Stimulated activated CD4-positive, alpha-beta T cell treated with anti-CD3 and anti-CD28 coated beads, Interleukin-1b, Interleukin-23, amount 100 ng/mL, for 48 hours (primary cell): Measurements from ENCODE around the gene ASB1.
"Not testable (repeated sequence)": the region's sequence is repeated elsewhere in the genome, so short reads cannot be mapped to it uniquely, and the experiment has no call there.

Experiments used
- DNase-seq: peaks from one replicate; pipeline ENCODE4 v3.0.0-alpha.2; 2020

ASB1 gene

GRCh38 chr2:238424313-238424700 lies 2.4 kb upstream of the ASB1 start:
- DNase-seq, result no peak

GRCh38 chr2:238425505-238425978 lies 1.2 kb upstream of the ASB1 start:
- no peak for DNase-seq

- peak; percentile 21 for DNase-seq
Observed at GRCh38 chr2:238425979-238426567, 654 bp upstream of the ASB1 start.

GRCh38 chr2:238427435-238428162 lies 872 bp downstream of the ASB1 start:
- DNase-seq, result no peak

GRCh38 chr2:238428866-238429265 lies 2.1 kb downstream of the ASB1 start:
- DNase-seq, result no peak

- DNase-seq, result no peak
Observed at GRCh38 chr2:238430781-238431180, 4.1 kb downstream of the ASB1 start.

- no peak for DNase-seq
Observed at GRCh38 chr2:238431456-238431855, 4.7 kb downstream of the ASB1 start.

- no peak for DNase-seq
Observed at GRCh38 chr2:238433300-238433915, 6.7 kb downstream of the ASB1 start.

GRCh38 chr2:238433941-238434845 lies 7.5 kb downstream of the ASB1 start:
- no peak for DNase-seq

- no peak for DNase-seq
Observed at GRCh38 chr2:238434846-238435751, 8.4 kb downstream of the ASB1 start.

GRCh38 chr2:238435752-238436096 lies 9.0 kb downstream of the ASB1 start:
- DNase-seq, result no peak

- DNase-seq, result peak; percentile 74
Observed at GRCh38 chr2:238438856-238439849, 12.4 kb downstream of the ASB1 start.

- DNase-seq, result no peak
Observed at GRCh38 chr2:238439917-238440316, 13.2 kb downstream of the ASB1 start.

- no peak for DNase-seq
Observed at GRCh38 chr2:238440331-238440730, 13.6 kb downstream of the ASB1 start.

GRCh38 chr2:238440767-238441166 lies 14.0 kb downstream of the ASB1 start:
- no peak for DNase-seq

- no peak for DNase-seq
Observed at GRCh38 chr2:238441262-238442114, 14.8 kb downstream of the ASB1 start.

- not testable (repeated sequence) for DNase-seq
Observed at GRCh38 chr2:238442257-238442656, 15.5 kb downstream of the ASB1 start.

GRCh38 chr2:238444242-238444641 lies 17.5 kb downstream of the ASB1 start:
- no peak for DNase-seq

- DNase-seq, result no peak
Observed at GRCh38 chr2:238445409-238446190, 18.9 kb downstream of the ASB1 start.
